ENCODE results near the gene FAM163A. TPM values are rescaled to one million over a fixed set of nuclear protein-coding genes. Genes with fewer than 3 reads are reported as not detected.

FAM163A gene
- total and polyA plus RNA-seq, 2 experiments from 2014 or later, result 0.06 to 0.42 TPM

DNA sequence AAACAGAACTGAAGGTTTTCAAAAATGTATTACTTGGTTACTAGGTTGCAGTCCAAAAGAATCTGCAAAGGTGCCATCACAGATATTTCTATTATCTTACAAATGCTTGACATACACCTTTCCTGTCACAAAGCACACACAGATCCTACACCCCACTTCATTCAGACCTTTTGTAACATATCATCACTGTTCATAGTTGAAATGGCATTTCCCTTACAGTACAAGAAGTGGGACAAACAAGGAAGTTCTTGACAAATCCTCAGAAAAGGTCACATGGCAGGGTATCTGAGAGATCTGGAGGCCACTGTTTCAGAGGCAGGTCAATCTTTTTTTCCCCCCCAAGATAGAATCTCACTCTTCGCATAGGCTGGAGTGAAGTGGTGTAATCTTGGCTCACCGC, 113.2 kb downstream of the FAM163A start:
- no peaks in the 10 kb centered on the region for H3K27me3 ChIP-seq
- no peaks in the 10 kb centered on the region for H3K4me1 ChIP-seq (ENCODE audit: low read depth)
- no peak for DNase-seq (ENCODE audit: low read depth in 1 of 2, low spot score in 1 of 2)
- no peak overlapping the region for H3K27ac ChIP-seq
- H3K4me3 ChIP-seq, result no peak overlapping the region
- H3K9me3 ChIP-seq (ENCODE audit: low read depth), result no peaks in the 10 kb centered on the region
- TF ChIP-seq, protein P1, sequence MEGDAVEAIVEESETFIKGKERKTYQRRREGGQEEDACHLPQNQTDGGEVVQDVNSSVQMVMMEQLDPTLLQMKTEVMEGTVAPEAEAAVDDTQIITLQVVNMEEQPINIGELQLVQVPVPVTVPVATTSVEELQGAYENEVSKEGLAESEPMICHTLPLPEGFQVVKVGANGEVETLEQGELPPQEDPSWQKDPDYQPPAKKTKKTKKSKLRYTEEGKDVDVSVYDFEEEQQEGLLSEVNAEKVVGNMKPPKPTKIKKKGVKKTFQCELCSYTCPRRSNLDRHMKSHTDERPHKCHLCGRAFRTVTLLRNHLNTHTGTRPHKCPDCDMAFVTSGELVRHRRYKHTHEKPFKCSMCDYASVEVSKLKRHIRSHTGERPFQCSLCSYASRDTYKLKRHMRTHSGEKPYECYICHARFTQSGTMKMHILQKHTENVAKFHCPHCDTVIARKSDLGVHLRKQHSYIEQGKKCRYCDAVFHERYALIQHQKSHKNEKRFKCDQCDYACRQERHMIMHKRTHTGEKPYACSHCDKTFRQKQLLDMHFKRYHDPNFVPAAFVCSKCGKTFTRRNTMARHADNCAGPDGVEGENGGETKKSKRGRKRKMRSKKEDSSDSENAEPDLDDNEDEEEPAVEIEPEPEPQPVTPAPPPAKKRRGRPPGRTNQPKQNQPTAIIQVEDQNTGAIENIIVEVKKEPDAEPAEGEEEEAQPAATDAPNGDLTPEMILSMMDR (IDR thresholded peaks at IDR 0.05; ENCODE audit: low read depth, low read length), result no peak
- H3K36me3 ChIP-seq, result peaks cover 18% of the 10 kb centered on the region

- Histone ChIP-seq H3K27ac (no peak overlapping the region), H3K4me3 (no peak overlapping the region), H3K9me3 (ENCODE audit: low read depth) (no peaks in the 10 kb centered on the region)
These were observed 113.9 kb downstream of the FAM163A start for GRCh38 chr1:179857009-179857408.

DNA sequence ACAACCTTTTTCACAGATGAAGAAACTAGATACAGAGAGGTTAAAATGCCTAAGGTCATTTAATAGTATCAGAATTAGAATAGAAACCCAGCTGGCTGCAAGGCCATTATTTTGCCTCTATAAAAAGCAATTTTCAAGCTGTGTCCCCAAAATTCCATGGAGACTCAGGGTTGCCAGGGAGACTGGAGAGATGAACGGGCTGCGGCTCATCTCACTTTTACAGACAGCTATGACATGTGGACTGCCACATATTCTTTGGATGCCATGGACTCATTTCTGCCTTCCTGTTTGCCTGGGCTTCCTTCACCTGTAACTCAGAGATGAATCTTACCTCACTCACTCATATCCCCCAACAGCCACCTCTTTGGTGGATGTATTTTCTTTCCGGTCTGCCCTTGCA, 117.6 kb downstream of the FAM163A start:
- H3K4me1 ChIP-seq (ENCODE audit: low read depth), result no peaks in the 10 kb centered on the region
- H3K4me3 ChIP-seq, result no peak overlapping the region
- TF ChIP-seq, protein P1 (IDR thresholded peaks at IDR 0.05; ENCODE audit: low read depth, low read length), result no peak
- no peak for DNase-seq (ENCODE audit: low read depth in 1 of 2, low spot score in 1 of 2)
- H3K27me3 ChIP-seq, result no peaks in the 10 kb centered on the region
- peaks cover 36% of the 10 kb centered on the region for H3K36me3 ChIP-seq
- H3K9me3 ChIP-seq (ENCODE audit: low read depth), result no peaks in the 10 kb centered on the region
- no peak overlapping the region for H3K27ac ChIP-seq

More at GRCh38 chr1:179857009-179857408, 113.9 kb downstream of the FAM163A start:
- no peak for DNase-seq (ENCODE audit: low read depth in 1 of 2, low spot score in 1 of 2)
- Histone ChIP-seq H3K36me3 (peaks cover 21% of the 10 kb centered on the region), H3K27me3 (no peaks in the 10 kb centered on the region), H3K4me1 (ENCODE audit: low read depth) (no peaks in the 10 kb centered on the region)
- TF ChIP-seq, protein P1 (IDR thresholded peaks at IDR 0.05; ENCODE audit: low read depth, low read length), result no peak

DNA sequence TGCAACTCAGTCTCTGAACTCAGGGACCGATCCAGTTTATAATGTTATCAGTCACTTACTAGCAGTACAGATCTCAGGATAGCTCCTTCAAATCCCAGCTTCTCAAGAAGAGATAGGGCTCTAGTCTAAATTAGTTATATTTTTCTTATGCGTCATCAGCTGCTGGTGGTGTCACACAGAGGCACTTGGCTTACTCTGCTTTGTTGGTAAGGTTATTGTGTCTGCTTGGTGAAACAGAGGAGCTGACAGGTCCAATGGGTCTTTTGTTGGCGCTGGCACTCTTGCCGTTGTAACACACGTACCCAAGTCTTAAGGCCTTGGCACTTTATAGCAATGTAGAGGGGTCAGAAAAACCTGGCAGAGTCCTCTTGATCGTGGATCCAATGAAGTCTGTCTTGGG, 122.3 kb downstream of the FAM163A start:
- Histone ChIP-seq H3K4me3 (no peak overlapping the region), H3K9me3 (ENCODE audit: low read depth) (no peaks in the 10 kb centered on the region), H3K27me3 (no peaks in the 10 kb centered on the region), H3K36me3 (peaks cover 31% of the 10 kb centered on the region), H3K27ac (peak overlapping the region; percentile 36), H3K4me1 (ENCODE audit: low read depth) (peaks cover 5% of the 10 kb centered on the region)
- TF ChIP-seq, protein P1 (IDR thresholded peaks at IDR 0.05; ENCODE audit: low read depth, low read length), result no peak
- DNase-seq (ENCODE audit: low read depth in 1 of 2, low spot score in 1 of 2), result no peak

Other genes starting within 250 kb of the FAM163A start
- gene NPHS2, start 167.3 kb upstream of the FAM163A start, total RNA-seq, result not detected in 2 replicates
- gene NPHS2, start 167.3 kb upstream of the FAM163A start, polyA plus RNA-seq, result not detected in 2 replicates
- gene TDRD5, start 151.5 kb upstream of the FAM163A start, total RNA-seq, result 0.21 TPM in 1 of 2 replicates, not detected in the other
- gene TDRD5, start 151.5 kb upstream of the FAM163A start, polyA plus RNA-seq, result not detected in 2 replicates
- gene TOR1AIP2, start 134.5 kb downstream of the FAM163A start, total RNA-seq, result 56.2 and 75.6 TPM in 2 replicates
- 20.7 and 21.9 TPM in 2 replicates for gene TOR1AIP2, start 134.5 kb downstream of the FAM163A start, polyA plus RNA-seq
- gene TOR1AIP1, start 139.0 kb downstream of the FAM163A start, total RNA-seq, result 19.6 and 20.3 TPM in 2 replicates
- 18.2 and 24.0 TPM in 2 replicates for gene TOR1AIP1, start 139.0 kb downstream of the FAM163A start, polyA plus RNA-seq
- gene CEP350, start 211.5 kb downstream of the FAM163A start, total RNA-seq, result 27.8 and 49.6 TPM in 2 replicates
- 24.9 and 31.6 TPM in 2 replicates for gene CEP350, start 211.5 kb downstream of the FAM163A start, polyA plus RNA-seq

All from cardiac muscle cell (in vitro differentiated cells and primary cell).